Rectal smooth muscle tissue (tissue), 1 donor: ENCODE measurements around the gene STX10.
"Not testable (repeated sequence)": the region's sequence is repeated elsewhere in the genome, so short reads cannot be mapped to it uniquely, and the experiment has no call there.

Experiments
- H3K27ac ChIP-seq: one replicate; pipeline ENCODE4 v1.7.0; 2013; ENCODE audit warnings: low read depth, low read length, inconsistent platforms
- H3K27me3 ChIP-seq: one replicate; pipeline ENCODE4 v1.7.0; 2013; ENCODE audit warnings: low read length; ENCODE audit not compliant: control insufficient read depth, insufficient read depth
- H3K36me3 ChIP-seq: one replicate; pipeline ENCODE4 v1.7.0; 2013; ENCODE audit warnings: low read length; ENCODE audit not compliant: control insufficient read depth, insufficient read depth
- H3K4me1 ChIP-seq: one replicate; pipeline ENCODE4 v1.7.0; 2013; ENCODE audit warnings: low read length; ENCODE audit not compliant: control insufficient read depth, insufficient read depth
- H3K4me3 ChIP-seq: one replicate; pipeline ENCODE4 v1.7.0; 2013; ENCODE audit warnings: low read length
- H3K9ac ChIP-seq: one replicate; pipeline ENCODE4 v1.7.0; 2013; ENCODE audit warnings: low read length

The STX10 gene

GRCh38 chr19:13177584-13177983 is 27.4 kb upstream of the STX10 start:
- not testable (repeated sequence) for H3K36me3 ChIP-seq, H3K9ac ChIP-seq, H3K27ac ChIP-seq, H3K4me3 ChIP-seq, H3K4me1 ChIP-seq, H3K27me3 ChIP-seq

DNA sequence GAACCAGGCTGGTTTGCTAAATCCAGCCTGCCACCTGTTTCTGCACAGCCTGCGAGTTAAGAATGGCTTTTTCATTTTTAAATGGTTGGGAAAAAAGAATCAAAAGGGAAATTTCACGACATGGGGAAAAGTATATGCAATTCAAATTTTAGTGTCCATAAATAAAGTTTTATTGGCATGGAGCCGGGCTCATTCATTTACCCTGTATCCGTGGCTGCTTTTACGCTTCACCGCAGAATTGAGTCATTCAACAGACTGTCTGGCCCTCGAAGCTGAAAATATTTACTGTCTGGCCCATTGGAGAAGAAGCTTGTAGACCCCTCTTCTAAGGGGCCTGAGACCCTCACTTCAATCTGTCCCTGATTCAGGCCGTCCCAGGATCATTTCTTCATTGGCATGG is 26.2 kb upstream of the STX10 start:
- peaks cover 4% of the 10 kb centered on the region for H3K4me1 ChIP-seq
- no peak overlapping the region for H3K9ac ChIP-seq
- H3K27me3 ChIP-seq: no peaks in the 10 kb centered on the region
- no peaks in the 10 kb centered on the region for H3K36me3 ChIP-seq
- H3K27ac ChIP-seq: no peak overlapping the region
- no peak overlapping the region for H3K4me3 ChIP-seq

- H3K27ac ChIP-seq: no peak overlapping the region
- H3K4me1 ChIP-seq: peaks cover 4% of the 10 kb centered on the region
- no peaks in the 10 kb centered on the region for H3K27me3 ChIP-seq
- H3K9ac ChIP-seq: no peak overlapping the region
- no peaks in the 10 kb centered on the region for H3K36me3 ChIP-seq
- no peak overlapping the region for H3K4me3 ChIP-seq
Measured at GRCh38 chr19:13173139-13173737, 23.1 kb upstream of the STX10 start.

GRCh38 chr19:13172346-13173138 is 22.4 kb upstream of the STX10 start:
- no peak overlapping the region for H3K4me3 ChIP-seq

GRCh38 chr19:13171146-13171545 is 21.0 kb upstream of the STX10 start:
- Histone ChIP-seq H3K27me3 (no peaks in the 10 kb centered on the region), H3K36me3 (no peaks in the 10 kb centered on the region), H3K27ac (no peak overlapping the region), H3K4me1 (peaks cover 7% of the 10 kb centered on the region), H3K4me3 (no peak overlapping the region), H3K9ac (no peak overlapping the region)

More at GRCh38 chr19:13172346-13173138, 22.4 kb upstream of the STX10 start:
- no peaks in the 10 kb centered on the region for H3K27me3 ChIP-seq
- H3K27ac ChIP-seq: no peak overlapping the region
- H3K4me1 ChIP-seq: peaks cover 4% of the 10 kb centered on the region
- H3K36me3 ChIP-seq: no peaks in the 10 kb centered on the region
- no peak overlapping the region for H3K9ac ChIP-seq

GRCh38 chr19:13169769-13170168 is 19.6 kb upstream of the STX10 start:
- Histone ChIP-seq H3K27ac (no peak overlapping the region), H3K27me3 (no peaks in the 10 kb centered on the region), H3K4me1 (peaks cover 7% of the 10 kb centered on the region), H3K36me3 (no peaks in the 10 kb centered on the region), H3K4me3 (no peak overlapping the region), H3K9ac (no peak overlapping the region)

GRCh38 chr19:13166151-13166550 is 16.0 kb upstream of the STX10 start:
- not testable (repeated sequence) for H3K27me3 ChIP-seq, H3K9ac ChIP-seq, H3K27ac ChIP-seq, H3K36me3 ChIP-seq, H3K4me3 ChIP-seq
- peaks cover 13% of the 10 kb centered on the region for H3K4me1 ChIP-seq

GRCh38 chr19:13165162-13165997 is 15.2 kb upstream of the STX10 start:
- H3K27me3 ChIP-seq: no peaks in the 10 kb centered on the region
- H3K27ac ChIP-seq: peak overlapping the region; percentile 85
- peaks cover 13% of the 10 kb centered on the region for H3K4me1 ChIP-seq
- H3K9ac ChIP-seq: no peak overlapping the region
- no peaks in the 10 kb centered on the region for H3K36me3 ChIP-seq
- peak overlapping the region; percentile 13 for H3K4me3 ChIP-seq

- Histone ChIP-seq H3K4me1 (peaks cover 13% of the 10 kb centered on the region), H3K4me3 (peak overlapping the region; percentile 51)
Measured at GRCh38 chr19:13164343-13165161, 14.4 kb upstream of the STX10 start.

DNA sequence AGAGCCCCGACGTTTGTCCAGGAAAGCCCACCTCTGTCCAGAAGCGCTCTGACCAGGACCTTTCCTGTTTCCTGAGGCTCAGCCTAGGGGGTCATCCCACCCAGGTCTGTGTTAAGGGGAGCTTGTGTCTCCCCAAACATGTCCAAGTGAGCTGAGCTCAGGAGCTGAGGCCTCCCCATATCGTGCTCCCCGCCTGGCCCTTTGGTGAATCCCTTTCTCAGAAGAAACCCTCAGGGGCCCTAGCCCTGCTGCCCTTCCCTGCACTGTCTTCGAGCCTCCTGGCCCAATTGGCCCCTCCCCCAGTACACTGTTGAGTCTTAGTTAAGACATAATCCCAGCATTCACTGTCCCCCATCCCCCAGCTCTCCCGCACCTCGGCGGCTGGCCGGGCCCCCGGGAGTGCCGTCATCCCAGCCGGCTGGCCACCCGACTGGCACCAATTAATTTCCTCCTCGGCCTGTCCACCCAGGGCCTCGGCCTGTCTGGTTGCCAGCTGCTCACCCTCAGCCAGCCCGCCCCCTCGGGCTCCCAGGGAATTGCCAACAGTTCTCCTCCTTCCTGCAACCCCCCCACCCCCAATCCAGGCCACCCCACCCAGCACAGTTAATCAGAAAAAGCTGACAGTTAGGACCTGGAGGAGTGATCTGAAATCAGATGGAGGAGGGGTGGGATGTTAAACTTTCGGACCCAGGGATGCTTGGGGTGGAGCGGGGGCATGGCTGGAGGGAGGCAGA is 13.6 kb upstream of the STX10 start:
- H3K36me3 ChIP-seq: no peaks in the 10 kb centered on the region
- peak overlapping the region; percentile 56 for H3K4me3 ChIP-seq
- H3K27ac ChIP-seq: peak overlapping the region; percentile 85
- H3K9ac ChIP-seq: peak overlapping the region; percentile 57
- H3K4me1 ChIP-seq: peaks cover 13% of the 10 kb centered on the region
- no peaks in the 10 kb centered on the region for H3K27me3 ChIP-seq

More at GRCh38 chr19:13164343-13165161, 14.4 kb upstream of the STX10 start:
- H3K36me3 ChIP-seq: no peaks in the 10 kb centered on the region
- H3K27me3 ChIP-seq: no peaks in the 10 kb centered on the region
- peak overlapping the region; percentile 85 for H3K27ac ChIP-seq
- peak overlapping the region; percentile 57 for H3K9ac ChIP-seq

DNA sequence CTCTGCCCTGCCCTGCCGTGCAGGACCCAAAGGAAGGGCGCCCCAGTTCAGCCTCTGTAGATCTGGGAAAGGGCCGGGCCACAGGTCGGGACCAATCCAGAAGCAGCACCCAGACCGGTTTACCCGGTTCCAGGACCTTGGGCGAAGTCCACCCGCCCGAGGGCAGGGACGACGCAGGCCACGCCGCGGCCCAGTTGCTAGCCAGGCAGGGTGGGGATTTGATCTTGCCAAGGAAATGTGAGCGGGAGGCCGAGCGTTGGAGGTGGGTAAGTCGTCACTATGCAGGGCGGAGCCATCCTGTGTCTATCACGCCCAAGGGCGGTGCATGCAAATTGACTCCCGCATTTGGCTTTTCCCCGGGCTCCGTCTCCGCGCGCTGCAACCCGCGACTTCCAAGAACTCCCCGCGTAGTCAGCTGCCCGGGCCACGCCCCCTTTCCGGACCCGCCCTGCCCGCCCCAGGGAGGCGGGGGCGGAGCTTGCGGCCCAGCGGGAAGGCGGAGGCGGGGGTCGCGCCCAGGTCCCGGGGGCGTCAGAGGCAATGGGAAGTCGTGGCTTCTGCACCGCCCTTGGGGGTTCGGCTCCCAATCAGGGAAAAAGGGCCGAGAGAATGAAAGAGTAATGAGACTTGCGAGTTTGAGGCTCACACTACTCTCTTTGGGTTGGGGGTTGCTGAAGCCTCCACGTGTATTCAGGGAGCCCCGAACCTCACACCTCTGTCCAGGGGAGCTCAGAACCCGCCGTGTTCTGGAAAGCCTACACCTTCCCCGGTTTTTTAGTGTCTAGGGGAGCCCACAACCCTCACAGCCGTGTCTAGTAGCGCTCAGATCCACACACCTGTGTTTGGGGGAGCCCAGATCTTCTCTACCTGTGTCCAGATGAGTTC is 12.8 kb upstream of the STX10 start:
- H3K27ac ChIP-seq: peak overlapping the region; percentile 85
- peaks cover 13% of the 10 kb centered on the region for H3K4me1 ChIP-seq
- H3K9ac ChIP-seq: peak overlapping the region; percentile 29
- no peaks in the 10 kb centered on the region for H3K27me3 ChIP-seq
- H3K36me3 ChIP-seq: no peaks in the 10 kb centered on the region
- peak overlapping the region; percentile 56 for H3K4me3 ChIP-seq
